HEK293 (cell line): Measurements from ENCODE around the gene TNFAIP8L3.

ENCODE experiments used
- CTCF ChIA-PET: fragments of 350-600 bp; formaldehyde crosslinking; extraction: SDS; loops from one replicate; lab custom pipeline; 2021; ENCODE audit warnings: antibody characterized with exemption; lab: Yijun Ruan, JAX
- POLR2A ChIA-PET: fragments of 300-600 bp; formaldehyde crosslinking; extraction: SDS; loops from one replicate; lab custom pipeline; 2020; ENCODE audit warnings: antibody characterized with exemption, inconsistent platforms; lab: Yijun Ruan, JAX
- H3K27ac ChIP-seq: fragments of 200-500 bp; sonication (Bioruptor generic); 2 replicates; pipeline ENCODE4 v1.5.1; 2014; ENCODE audit warnings: low read depth, low read length, control low read depth, inconsistent platforms; ENCODE audit errors: extremely low read depth
- H3K36me3 ChIP-seq, 2 experiments: fragments of 200-500 bp in 1 of 2; sonication (Bioruptor generic) in 1 of 2; 1 replicate in 1 of 2; 2 replicates in 1 of 2; pipeline ENCODE4 v1.5.1; 2014 to 2017; ENCODE audit warnings: inconsistent platforms in 2 of 2, low read length in 2 of 2; ENCODE audit not compliant: control insufficient read depth in 2 of 2, insufficient read depth in 1 of 2
- H3K4me1 ChIP-seq: fragments of 200-500 bp; sonication (Bioruptor generic); 2 replicates; pipeline ENCODE4 v1.5.1; 2014; ENCODE audit warnings: mild to moderate bottlenecking, low read length, inconsistent platforms; ENCODE audit not compliant: control insufficient read depth, insufficient read depth
- H3K4me3 ChIP-seq: 2 replicates; pipeline ENCODE4 v1.5.1; 2011; ENCODE audit warnings: low read depth, mild to moderate bottlenecking, control low read depth, low read length, moderate library complexity
- H3K9me3 ChIP-seq: fragments of 200-500 bp; sonication (Bioruptor generic); 2 replicates; pipeline ENCODE4 v1.5.1; 2014; ENCODE audit warnings: low read depth, low read length, inconsistent platforms; ENCODE audit not compliant: control insufficient read depth, insufficient read depth
- GFI1B ChIP-seq: fragments of 450-650 bp; formaldehyde crosslinking; IDR thresholded peaks from 2 replicates; pipeline ENCODE4 v1.5.1; 2016; ENCODE audit warnings: missing biosample characterization, missing genetic modification characterization
- HIC1 ChIP-seq: fragments of 450-650 bp; formaldehyde crosslinking; IDR thresholded peaks from 2 replicates; pipeline ENCODE4 v1.5.1; 2016; ENCODE audit warnings: missing biosample characterization, missing genetic modification characterization
- KLF9 ChIP-seq: fragments of 450-650 bp; formaldehyde crosslinking; IDR thresholded peaks from 2 replicates; pipeline ENCODE4 v1.5.1; 2016; ENCODE audit warnings: missing biosample characterization, missing genetic modification characterization, low read depth
- REPIN1 ChIP-seq: fragments of 450-650 bp; formaldehyde crosslinking; IDR thresholded peaks from 2 replicates; pipeline ENCODE4 v1.5.1; 2017; ENCODE audit warnings: missing biosample characterization, missing genetic modification characterization, low read depth
- REST ChIP-seq: fragments of 450-650 bp; formaldehyde crosslinking; IDR thresholded peaks from 2 replicates; pipeline ENCODE4 v1.5.1; 2016; ENCODE audit warnings: missing biosample characterization, missing genetic modification characterization
- TRIM28 ChIP-seq: IDR thresholded peaks from 2 replicates; pipeline ENCODE4 v1.6.1; 2011; ENCODE audit warnings: low read length, control low read depth, borderline replicate concordance
- ZBTB6 ChIP-seq: fragments of 450-650 bp; formaldehyde crosslinking; IDR thresholded peaks from 2 replicates; pipeline ENCODE4 v1.5.1; 2017; ENCODE audit warnings: missing biosample characterization, missing genetic modification characterization
- ZNF148 ChIP-seq: fragments of 450-650 bp; formaldehyde crosslinking; IDR thresholded peaks from 2 replicates; pipeline ENCODE4 v1.5.0; 2017; ENCODE audit warnings: missing biosample characterization, missing genetic modification characterization, borderline replicate concordance
- ZNF2 ChIP-seq: fragments of 450-650 bp; formaldehyde crosslinking; IDR thresholded peaks from 2 replicates; pipeline ENCODE4 v1.5.1; 2016; ENCODE audit warnings: missing biosample characterization, missing genetic modification characterization
- ZNF211 ChIP-seq: fragments of 450-650 bp; formaldehyde crosslinking; IDR thresholded peaks from 2 replicates; pipeline ENCODE4 v1.5.1; 2016; ENCODE audit warnings: low read depth, missing biosample characterization, missing genetic modification characterization
- ZNF280D ChIP-seq: fragments of 450-650 bp; formaldehyde crosslinking; IDR thresholded peaks from 2 replicates; pipeline ENCODE4 v1.5.1; 2016; ENCODE audit warnings: missing biosample characterization, missing genetic modification characterization
- ZNF350 ChIP-seq: fragments of 450-650 bp; formaldehyde crosslinking; IDR thresholded peaks from 2 replicates; pipeline ENCODE4 v1.5.0; 2017; ENCODE audit warnings: missing biosample characterization, mild to moderate bottlenecking, missing genetic modification characterization
- ZNF600 ChIP-seq: fragments of 450-650 bp; formaldehyde crosslinking; IDR thresholded peaks from 2 replicates; pipeline ENCODE4 v1.5.1; 2016; ENCODE audit warnings: missing biosample characterization, missing genetic modification characterization
- ZSCAN23 ChIP-seq: fragments of 450-650 bp; formaldehyde crosslinking; IDR thresholded peaks from 2 replicates; pipeline ENCODE4 v1.5.1; 2016; ENCODE audit warnings: missing biosample characterization, missing genetic modification characterization
- ZSCAN5A ChIP-seq: fragments of 450-650 bp; formaldehyde crosslinking; IDR thresholded peaks from 2 replicates; pipeline ENCODE4 v1.5.1; 2016; ENCODE audit warnings: missing biosample characterization, missing genetic modification characterization

The TNFAIP8L3 gene

GRCh38 chr15:51016615-51017014 lies 78.1 kb downstream of the TNFAIP8L3 start:
- no peaks in the 10 kb centered on the region for H3K36me3 ChIP-seq
- POLR2A ChIA-PET: no interaction called here
- no peaks in the 10 kb centered on the region for H3K4me1 ChIP-seq
- no peak for TF ChIP-seq TRIM28
- no peak for TF ChIP-seq REPIN1 (tag by site-specific recombination)
- TF ChIP-seq ZNF600 (tag by site-specific recombination): no peak
- TF ChIP-seq ZNF211 (tag by site-specific recombination): no peak
- no peak for TF ChIP-seq ZNF350 (tag by site-specific recombination)
- no peak for TF ChIP-seq ZBTB6 (tag by site-specific recombination)
- no peak for TF ChIP-seq KLF9
- TF ChIP-seq HIC1: no peak
- no peak for TF ChIP-seq REST (tag by site-specific recombination)
- TF ChIP-seq, all 188 proteins: peak for 0
- CTCF ChIA-PET: no interaction called here
- Histone ChIP-seq H3K4me3 (no peak overlapping the region), H3K9me3 (no peaks in the 10 kb centered on the region), H3K27ac (no peak overlapping the region)

GRCh38 chr15:51011212-51011611 lies 83.5 kb downstream of the TNFAIP8L3 start:
- CTCF ChIA-PET: no interaction called here
- H3K36me3 ChIP-seq: no peaks in the 10 kb centered on the region
- TF ChIP-seq GFI1B (tag by site-specific recombination) (no peak), ZNF2 (tag by site-specific recombination) (no peak), ZSCAN23 (tag by site-specific recombination) (no peak), ZSCAN5A (no peak), ZNF148 (tag by site-specific recombination) (no peak), ZNF280D (tag by site-specific recombination) (no peak)
- H3K27ac ChIP-seq: no peak overlapping the region
- no peaks in the 10 kb centered on the region for H3K4me1 ChIP-seq
- H3K9me3 ChIP-seq: no peaks in the 10 kb centered on the region
- POLR2A ChIA-PET: interaction anchor here (0.6 kb wide), 1 partner anchor 16 kb away, joined by 3 read pairs; no protein-coding TSS in a partner anchor
- H3K4me3 ChIP-seq: no peak overlapping the region
